HG03108 (cell line): Measurements from ENCODE around the gene HOXD8.

ENCODE experiments used
- ATAC-seq: cut with Tn5 transposase; IDR thresholded peaks from one replicate; pipeline ENCODE4 v1.9.1; 2021; ENCODE audit warnings: moderate library complexity; ENCODE audit not compliant: unreplicated experiment

Gene HOXD8

DNA sequence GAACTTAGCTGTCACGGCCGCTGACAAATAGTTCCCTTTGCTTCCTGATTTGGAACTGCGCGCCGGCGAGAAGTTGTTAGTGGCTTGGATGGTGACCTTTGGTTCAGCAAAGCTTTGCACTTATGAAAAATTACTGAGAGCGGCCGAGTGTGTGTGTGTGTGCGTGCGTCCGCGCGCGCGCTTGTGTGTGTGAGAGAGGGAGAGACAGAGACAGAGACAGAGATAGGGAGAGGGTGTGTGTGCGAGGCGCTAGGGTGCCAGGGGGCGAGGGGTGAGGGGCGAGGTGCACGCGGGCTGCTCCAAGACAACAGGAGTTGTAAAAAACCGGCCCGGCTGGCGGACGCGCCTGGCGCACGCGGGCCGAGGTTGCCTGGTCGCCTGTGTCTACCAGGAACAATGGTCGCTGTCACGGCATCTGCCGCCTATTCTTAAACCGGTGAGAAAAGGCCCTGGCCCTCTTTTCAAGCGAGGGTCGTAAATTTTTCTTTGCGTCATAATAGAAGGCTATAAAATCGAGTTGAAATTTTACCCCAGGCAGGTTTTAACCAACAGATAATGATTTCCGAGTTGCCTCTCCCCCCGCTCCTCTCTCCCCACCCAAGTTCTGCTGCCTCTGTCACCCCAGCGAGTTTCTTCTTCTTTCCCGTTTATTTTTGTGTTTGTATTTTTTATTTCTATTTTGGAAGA lies 28.1 kb downstream of the HOXD8 start:
- ATAC-seq = no peak

DNA sequence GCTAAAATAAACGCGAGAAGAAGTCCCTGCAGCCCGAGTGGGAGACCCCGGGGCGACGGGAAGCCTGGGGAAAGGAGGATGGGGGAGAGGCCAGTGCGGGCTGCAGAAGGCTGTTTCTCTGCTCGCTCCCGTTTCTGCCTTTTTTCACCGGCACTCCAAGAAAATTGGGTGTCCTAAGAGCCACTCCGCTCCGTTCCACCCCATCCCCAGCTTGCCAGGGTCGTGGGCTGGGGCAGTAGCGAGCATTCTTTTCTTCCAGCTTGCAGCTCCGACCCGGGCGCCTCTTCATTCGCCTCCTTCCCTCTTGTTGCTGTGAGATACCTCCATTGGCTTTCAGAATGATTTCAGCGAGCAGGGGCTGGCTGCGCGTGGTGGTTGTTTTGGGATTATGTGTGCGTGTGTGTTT lies 28.7 kb downstream of the HOXD8 start:
- no peak for ATAC-seq

GRCh38 chr2:176158855-176159662 lies 29.6 kb downstream of the HOXD8 start:
- ATAC-seq = no peak

DNA sequence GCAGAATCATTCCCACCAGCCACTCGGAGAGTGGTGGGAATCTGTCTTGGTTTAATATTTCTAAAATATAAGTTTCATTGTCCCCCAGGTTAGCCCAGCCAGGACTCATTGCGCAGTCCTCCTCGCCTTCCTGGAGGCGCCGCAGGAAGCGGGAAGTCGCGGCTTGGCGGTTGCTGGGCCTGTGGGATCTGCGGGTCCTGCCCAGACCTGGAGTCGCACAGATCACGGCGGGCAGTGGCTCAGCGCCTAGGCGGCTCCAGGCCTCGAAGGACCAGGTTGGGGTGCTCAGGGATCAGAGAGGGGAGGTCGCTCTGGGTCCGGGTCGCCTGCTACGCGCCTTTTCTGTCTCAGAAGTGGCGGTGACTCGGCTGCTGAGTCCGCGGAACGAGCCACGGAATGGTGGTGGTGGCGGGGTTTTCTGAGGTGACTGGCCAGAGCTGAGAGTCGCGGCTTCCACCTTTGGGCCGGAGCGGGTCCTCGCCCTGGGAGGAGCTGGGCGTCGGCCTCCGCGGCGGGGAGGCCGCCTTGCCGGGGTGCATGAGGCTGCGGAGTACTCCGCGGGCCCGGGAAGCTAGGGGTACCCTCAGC lies 30.3 kb downstream of the HOXD8 start:
- no peak for ATAC-seq

GRCh38 chr2:176160251-176160985 lies 30.9 kb downstream of the HOXD8 start:
- ATAC-seq = no peak

DNA sequence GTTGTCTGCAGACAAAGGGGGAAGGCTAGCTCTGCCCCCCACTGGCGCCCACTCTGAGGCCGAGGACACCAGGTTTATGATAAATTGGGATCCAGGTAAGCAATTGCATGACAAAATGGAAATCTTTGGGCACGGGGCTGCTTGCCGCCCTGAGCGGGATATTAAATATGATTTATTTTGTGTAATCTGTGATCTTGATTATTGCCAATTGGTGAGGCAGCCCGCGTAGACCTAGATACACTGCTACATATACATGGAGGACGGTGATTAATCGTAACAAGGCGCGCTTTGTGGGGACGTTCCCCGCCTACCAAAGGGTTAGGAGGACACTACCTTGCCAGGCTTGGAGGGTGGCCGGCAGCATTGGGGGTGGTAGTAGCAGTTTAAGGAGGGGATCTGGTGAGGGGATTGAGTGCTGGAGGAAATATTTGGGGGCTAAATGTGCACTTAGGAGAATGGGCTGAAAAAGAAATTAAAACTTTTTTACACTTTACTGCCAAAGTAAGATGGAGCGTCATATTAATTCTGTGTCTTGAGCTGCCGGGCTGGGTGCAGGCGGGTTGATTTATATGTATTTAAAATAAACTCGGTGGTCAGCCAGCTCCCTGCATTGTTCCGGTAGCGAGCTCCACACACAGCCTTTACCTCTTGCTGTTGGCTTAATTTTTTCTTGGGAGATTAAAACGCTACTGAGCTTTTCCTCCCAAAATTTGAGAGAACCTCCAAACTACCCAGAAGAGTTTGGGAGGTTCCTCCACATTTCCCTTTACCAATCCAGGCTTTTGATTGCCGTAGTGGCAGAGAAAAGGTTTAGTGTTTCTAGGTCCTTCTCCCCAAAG lies 31.7 kb downstream of the HOXD8 start:
- no peak for ATAC-seq

DNA sequence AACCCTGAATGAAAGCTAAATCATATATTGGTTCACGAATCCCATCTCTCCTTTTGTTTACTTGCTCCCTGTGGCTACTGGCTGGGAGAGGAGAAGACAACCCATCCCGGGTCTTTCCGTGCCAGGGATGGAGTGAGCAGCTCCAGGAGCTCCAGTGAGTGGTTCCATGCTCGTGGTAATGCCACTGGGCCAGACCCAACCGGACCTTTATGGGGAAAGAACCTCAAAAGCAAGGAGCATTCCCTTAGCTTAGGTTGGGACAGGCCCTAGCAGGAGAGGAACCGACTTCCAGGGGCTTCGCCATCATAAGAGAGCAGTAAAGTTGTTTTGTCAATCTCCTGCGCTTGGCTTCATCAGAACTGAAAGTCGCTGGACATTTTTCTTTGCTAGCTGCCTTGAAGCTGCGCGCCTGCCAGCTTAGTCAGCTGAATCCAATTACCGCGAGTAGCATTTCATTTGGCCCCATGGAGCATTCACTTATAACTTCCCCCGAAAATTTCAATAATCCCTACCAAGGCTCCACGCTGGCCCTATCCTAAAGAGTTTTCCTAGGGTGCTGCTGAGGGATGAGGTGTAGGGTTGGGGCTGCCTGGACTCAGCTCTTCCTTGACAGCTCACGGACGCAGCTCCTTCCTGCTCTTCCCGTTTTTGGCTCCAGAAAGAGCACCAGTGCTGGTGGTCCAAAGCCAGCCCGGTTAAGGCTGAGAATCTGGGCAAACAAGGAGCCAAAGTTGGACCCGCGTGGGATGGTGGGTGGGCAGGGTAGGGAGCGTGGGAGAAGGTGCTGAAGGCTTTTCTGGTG lies 32.5 kb downstream of the HOXD8 start:
- no peak for ATAC-seq

DNA sequence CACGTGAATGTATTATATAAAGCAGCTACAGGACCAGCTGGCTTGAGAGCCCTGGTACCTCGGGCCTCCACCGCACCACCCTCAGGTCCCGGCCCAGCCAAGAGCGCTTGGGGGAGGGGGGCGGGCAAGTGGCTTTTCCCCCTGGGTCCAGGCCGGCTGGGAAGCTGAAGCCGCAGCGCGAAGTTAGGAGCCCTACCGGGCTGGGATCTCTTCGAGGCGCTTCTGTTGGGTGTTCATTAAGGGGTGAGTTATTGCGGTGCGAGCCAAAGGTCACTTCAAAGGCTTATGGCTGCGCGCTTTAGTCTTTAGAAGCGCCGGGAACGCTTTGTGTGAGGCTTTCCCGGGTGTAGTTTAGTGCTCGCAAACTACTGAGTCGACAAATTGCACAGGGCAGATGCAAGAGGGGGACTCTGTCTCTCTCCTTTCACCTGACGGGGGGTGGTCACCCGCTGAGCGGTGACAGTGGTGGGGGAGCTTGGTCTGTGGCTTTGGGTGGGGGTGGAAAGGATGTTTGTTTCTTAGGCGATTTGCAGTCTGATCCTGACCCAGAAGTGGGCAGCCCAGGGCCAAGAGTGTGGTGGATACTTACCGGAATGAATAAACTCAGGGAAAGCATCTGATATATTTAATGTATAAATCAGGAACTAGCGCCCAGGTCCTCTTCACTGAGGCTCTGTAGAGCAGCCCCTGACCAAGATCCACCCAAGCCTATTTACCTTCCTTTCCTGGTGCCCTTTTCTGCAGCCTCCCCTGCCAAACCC lies 33.6 kb downstream of the HOXD8 start:
- no peak for ATAC-seq

- no peak for ATAC-seq
These were observed 34.2 kb downstream of the HOXD8 start for GRCh38 chr2:176163672-176164056.

GRCh38 chr2:176164201-176164600 lies 34.7 kb downstream of the HOXD8 start:
- no peak for ATAC-seq

DNA sequence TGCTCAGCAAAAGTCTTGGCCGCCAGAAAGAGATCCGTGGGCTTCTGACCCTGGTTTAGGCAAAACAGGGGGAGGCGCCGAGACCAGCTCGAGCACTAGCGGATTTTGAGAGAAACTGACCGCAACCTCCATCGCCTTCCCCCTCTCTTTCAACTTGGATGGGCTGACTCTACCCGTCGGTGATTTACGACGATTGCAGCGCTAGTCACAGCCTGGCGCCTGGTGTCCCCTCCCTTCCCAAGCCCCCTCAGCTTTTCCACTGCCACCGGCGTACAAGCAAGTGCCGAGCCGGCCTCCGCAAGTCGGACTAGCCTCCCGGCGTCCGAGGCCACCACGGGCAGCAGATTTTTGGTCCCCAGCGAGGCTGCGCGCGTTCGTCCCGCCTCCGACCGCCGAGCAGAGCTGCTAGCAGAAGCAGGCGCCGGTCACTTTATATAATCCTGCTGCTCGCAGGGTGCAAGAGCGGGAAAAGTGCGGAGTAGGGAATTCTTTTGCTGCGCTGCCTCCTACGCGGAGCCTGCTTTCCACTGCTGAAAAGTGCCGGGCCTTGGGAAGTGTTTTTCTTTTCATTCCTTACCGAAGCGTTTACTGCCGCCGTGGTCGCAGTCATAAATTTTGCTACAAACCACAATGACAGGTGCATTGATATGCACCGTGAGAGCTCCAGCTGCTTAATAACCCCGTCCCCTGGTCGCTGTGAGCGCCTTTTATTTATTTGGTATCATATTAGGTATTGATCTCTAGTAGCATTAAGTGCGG lies 35.3 kb downstream of the HOXD8 start:
- ATAC-seq = no peak

- ATAC-seq = no peak
These were observed 36.0 kb downstream of the HOXD8 start for GRCh38 chr2:176165370-176166050.

GRCh38 chr2:176166272-176166671 lies 36.8 kb downstream of the HOXD8 start:
- ATAC-seq = no peak

DNA sequence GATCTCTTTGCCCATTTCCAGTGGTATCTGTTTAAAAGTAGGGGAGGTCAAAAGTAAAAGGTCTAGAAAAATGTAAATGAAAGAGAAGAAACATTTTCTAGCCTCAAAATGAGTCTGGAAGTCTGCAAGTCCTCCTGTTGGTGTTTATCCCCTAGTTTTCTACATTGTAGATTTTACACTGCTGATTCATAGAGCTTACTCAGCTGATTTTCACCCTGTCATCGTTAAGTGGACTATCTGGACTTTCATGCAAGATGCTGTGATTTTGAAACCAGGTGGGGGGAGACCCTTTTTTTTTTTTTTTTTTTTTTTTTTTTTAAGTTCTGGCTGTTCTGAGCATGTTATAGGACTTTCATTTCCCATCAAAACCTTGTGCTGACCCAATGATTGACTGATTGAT lies 37.9 kb downstream of the HOXD8 start:
- ATAC-seq = no peak

GRCh38 chr2:176169181-176169580 lies 39.7 kb downstream of the HOXD8 start:
- no peak for ATAC-seq

GRCh38 chr2:176169711-176170110 lies 40.2 kb downstream of the HOXD8 start:
- ATAC-seq = no peak

DNA sequence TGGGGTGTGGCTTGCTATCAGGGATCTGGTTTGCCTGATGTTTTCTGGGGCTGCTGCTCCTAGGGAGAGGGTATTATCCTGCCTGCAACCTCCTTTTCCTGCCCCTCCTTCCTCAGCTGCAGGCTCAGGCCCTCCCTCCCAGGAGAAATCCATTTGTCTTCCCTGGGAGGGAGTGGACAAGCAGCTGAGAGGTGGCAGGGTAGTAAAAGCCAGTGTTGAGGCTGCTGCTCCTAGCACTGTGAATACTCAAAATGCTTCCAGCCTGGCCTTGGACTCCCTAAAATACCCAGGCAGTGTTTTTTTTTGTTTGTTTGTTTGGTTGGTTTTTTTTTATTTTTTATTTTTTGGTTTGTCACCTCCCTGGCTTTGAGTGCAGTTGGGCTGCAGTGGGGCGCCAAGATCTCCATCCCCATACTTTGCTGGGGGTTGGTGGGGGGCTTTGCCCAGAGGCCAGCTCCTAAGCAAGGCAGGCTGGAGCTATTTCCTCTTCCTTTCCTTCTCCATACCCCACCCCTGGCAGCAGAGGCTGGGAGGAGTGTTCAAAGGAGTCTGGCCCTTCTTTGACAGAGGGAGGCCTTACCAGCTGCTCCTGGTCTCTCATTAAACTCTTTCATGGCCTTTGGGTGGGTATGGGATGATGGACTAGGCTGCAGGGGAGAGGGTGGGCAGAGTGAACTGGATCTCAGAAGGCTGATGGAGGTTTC lies 41.2 kb downstream of the HOXD8 start:
- ATAC-seq = no peak
